GM18507 (cell line): ENCODE results near the gene ZNF385B.
"Not testable (repeated sequence)": the region's sequence is repeated elsewhere in the genome, so short reads cannot be mapped to it uniquely, and the experiment has no call there.

Experiments
- DNase-seq: peaks from one replicate; pipeline ENCODE4 v3.0.0; 2011; ENCODE audit warnings: low read depth; ENCODE audit not compliant: insufficient read length; ENCODE audit errors: extremely low spot score
- FAIRE-seq: peaks from 2 replicates; lab custom pipeline; 2011; peaks lifted over from hg19 to GRCh38; lab: Jason Lieb, UNC

ZNF385B gene

GRCh38 chr2:179811042-179811441 is 50.4 kb downstream of the ZNF385B start:
- FAIRE-seq (no peak), DNase-seq (no peak)

- DNase-seq = no peak
- no peak for FAIRE-seq
Measured at GRCh38 chr2:179809606-179810005, 51.8 kb downstream of the ZNF385B start.

GRCh38 chr2:179805001-179805400 is 56.4 kb downstream of the ZNF385B start:
- FAIRE-seq = no peak

GRCh38 chr2:179804206-179804605 is 57.2 kb downstream of the ZNF385B start:
- FAIRE-seq (no peak), DNase-seq (no peak)

More at GRCh38 chr2:179805001-179805400, 56.4 kb downstream of the ZNF385B start:
- no peak for DNase-seq

GRCh38 chr2:179802051-179802882 is 59.1 kb downstream of the ZNF385B start:
- FAIRE-seq (no peak), DNase-seq (no peak)

- no peak for FAIRE-seq
- no peak for DNase-seq
Measured at GRCh38 chr2:179800776-179801175, 60.6 kb downstream of the ZNF385B start.

GRCh38 chr2:179796213-179797007 is 65.0 kb downstream of the ZNF385B start:
- no peak for DNase-seq
- no peak for FAIRE-seq

GRCh38 chr2:179793902-179794301 is 67.5 kb downstream of the ZNF385B start:
- no peak for FAIRE-seq
- DNase-seq = no peak

GRCh38 chr2:179793238-179793637 is 68.2 kb downstream of the ZNF385B start:
- FAIRE-seq (no peak), DNase-seq (no peak)

- no peak for FAIRE-seq
Measured at GRCh38 chr2:179790235-179791217, 70.9 kb downstream of the ZNF385B start.

GRCh38 chr2:179788104-179788503 is 73.3 kb downstream of the ZNF385B start:
- no peak for FAIRE-seq
- DNase-seq = no peak

More at GRCh38 chr2:179790235-179791217, 70.9 kb downstream of the ZNF385B start:
- DNase-seq = no peak

GRCh38 chr2:179787601-179788000 is 73.8 kb downstream of the ZNF385B start:
- no peak for FAIRE-seq
- no peak for DNase-seq

GRCh38 chr2:179785902-179786301 is 75.5 kb downstream of the ZNF385B start:
- FAIRE-seq (no peak), DNase-seq (no peak)

GRCh38 chr2:179782346-179782745 is 79.1 kb downstream of the ZNF385B start:
- DNase-seq, FAIRE-seq: not testable (repeated sequence)

- no peak for FAIRE-seq
- no peak for DNase-seq
Measured at GRCh38 chr2:179773986-179774385, 87.4 kb downstream of the ZNF385B start.

GRCh38 chr2:179772346-179772745 is 89.1 kb downstream of the ZNF385B start:
- DNase-seq (no peak), FAIRE-seq (no peak)

- DNase-seq = no peak
- FAIRE-seq = no peak
Measured at GRCh38 chr2:179771791-179772190, 89.6 kb downstream of the ZNF385B start.

GRCh38 chr2:179770029-179770428 is 91.4 kb downstream of the ZNF385B start:
- FAIRE-seq = no peak
- DNase-seq = no peak

GRCh38 chr2:179769323-179769722 is 92.1 kb downstream of the ZNF385B start:
- DNase-seq (no peak), FAIRE-seq (no peak)
